ENCODE results near the gene TAS2R20.

The TAS2R20 gene

DNA sequence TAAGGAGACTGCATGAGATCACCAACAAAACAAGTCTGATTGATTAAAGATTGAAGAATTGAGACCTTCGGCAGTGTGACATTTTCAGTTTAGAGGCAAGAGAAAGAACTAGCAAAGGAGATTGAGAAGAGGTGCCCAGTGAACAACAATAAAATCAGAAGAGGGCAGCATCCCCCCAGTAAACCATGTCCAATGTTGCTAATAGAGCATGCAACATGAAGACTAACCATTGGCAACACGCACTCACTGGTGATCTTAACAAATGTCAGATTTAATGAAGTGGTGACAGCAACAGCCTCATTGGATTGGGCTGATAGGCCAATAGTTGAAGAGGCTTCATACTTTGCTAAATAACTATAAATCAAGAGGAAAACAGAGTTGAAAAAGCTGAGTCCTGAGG is 38.3 kb downstream of the TAS2R20 start:
- DNase-seq (ENCODE audit: low spot score), result no peak

DNA sequence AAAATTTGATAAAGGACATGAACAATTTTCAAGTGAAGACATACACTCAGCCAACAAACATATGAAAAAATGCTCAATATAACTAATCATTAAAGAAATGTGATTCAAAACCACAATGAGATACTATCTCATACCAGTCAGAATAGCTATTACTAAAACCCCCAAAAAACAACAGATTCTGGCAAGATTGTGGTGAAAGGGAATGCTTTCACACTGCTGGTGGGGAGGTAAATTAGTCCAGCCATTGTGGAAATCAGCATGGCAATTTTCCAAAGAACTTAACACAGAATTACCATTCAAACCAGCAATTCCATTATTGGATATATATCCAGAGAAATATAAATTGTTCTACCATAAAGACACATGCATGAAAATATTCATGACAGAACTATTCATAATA is 40.4 kb downstream of the TAS2R20 start:
- DNase-seq (ENCODE audit: low spot score), result no peak

DNA sequence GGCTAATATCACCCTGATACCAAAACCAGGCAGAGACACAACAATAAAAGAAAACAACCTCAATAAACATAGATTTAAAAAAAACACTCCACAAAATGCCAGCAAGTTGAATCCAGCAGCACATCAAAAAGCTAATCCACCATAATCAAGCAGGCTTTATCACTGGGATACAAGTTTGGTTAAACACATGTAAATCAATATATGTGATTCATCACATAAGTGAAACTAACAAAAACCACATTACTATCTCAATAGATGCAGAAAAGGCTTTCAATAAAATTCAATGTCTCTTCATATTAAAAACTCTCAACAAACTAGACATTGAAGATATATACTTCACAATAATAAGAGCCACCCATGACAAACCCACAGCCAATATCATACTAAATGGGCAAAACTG is 42.0 kb downstream of the TAS2R20 start:
- DNase-seq (ENCODE audit: low spot score), result no peak

DNA sequence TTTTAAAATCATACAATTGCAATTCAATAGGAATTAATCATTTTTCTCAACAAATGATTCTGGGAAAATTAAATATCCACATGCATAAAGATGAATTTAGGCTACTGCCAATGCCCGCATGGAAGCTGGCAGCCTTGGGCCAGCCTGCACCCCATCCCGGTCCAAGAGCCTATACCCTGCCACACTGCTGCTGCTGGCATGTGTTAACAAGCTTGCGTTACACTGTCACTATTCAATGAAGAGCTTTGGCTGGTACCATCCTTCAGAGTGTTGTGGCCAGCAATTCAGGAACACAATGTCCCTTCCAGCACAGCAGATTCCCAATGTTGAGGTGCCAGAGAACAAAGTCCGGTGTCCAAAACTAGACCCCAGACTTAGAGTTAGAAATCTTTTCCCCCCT is 45.5 kb downstream of the TAS2R20 start:
- no peak for DNase-seq (ENCODE audit: low spot score)

Measured in hematopoietic multipotent progenitor cell treated with erythropoietin and hydrocortisone succinate and interleukin-3 and kit ligand, for 15 days (in vitro differentiated cells).